Subcutaneous adipose tissue (tissue), 4 donors: ENCODE measurements around the gene GSDMA. TPM values are rescaled to one million over a fixed set of nuclear protein-coding genes. Genes with fewer than 3 reads are reported as not detected.

Experiments
- total RNA-seq, 4 donors: library from RNA; depleted of rRNA; stranded (reverse); fragments of >200 nt; gene quantifications; one replicate each; pipeline ENCODE4 v1.1.0, GENCODE V29; 2016
- TF ChIP-seq, protein P1 (sequence below): fragments of 450-650 bp; IDR thresholded peaks from one replicate; pipeline ENCODE4 v1.5.1; 2016; ENCODE audit warnings: low read depth, mild to moderate bottlenecking, control low read depth, antibody characterized with exemption, moderate library complexity

Gene GSDMA
- total RNA-seq, 4 donors from 2014 or later, result 1.3 to 9.0 (median 7.1) TPM; not detected in 1

DNA sequence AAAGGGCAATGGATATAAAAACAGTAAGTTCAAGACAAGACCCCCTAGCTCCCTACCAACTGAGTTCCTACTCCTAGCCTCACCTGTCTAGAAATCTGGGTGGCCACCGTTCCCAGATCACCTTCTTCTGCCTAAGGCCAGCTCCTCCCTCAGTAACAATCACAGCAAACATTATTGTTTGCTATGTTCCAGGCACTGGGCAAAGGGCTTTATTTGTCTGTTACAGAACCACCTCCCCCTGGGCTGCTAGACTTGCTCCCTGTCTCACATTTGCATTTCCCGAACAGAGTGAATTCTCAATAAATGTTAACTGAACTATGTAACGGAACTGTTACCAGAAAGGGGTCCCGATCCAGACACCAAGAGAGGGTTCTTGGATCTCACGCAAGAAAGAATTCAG, 28.5 kb upstream of the GSDMA start:
- TF ChIP-seq, protein P1, sequence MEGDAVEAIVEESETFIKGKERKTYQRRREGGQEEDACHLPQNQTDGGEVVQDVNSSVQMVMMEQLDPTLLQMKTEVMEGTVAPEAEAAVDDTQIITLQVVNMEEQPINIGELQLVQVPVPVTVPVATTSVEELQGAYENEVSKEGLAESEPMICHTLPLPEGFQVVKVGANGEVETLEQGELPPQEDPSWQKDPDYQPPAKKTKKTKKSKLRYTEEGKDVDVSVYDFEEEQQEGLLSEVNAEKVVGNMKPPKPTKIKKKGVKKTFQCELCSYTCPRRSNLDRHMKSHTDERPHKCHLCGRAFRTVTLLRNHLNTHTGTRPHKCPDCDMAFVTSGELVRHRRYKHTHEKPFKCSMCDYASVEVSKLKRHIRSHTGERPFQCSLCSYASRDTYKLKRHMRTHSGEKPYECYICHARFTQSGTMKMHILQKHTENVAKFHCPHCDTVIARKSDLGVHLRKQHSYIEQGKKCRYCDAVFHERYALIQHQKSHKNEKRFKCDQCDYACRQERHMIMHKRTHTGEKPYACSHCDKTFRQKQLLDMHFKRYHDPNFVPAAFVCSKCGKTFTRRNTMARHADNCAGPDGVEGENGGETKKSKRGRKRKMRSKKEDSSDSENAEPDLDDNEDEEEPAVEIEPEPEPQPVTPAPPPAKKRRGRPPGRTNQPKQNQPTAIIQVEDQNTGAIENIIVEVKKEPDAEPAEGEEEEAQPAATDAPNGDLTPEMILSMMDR, result no peak

DNA sequence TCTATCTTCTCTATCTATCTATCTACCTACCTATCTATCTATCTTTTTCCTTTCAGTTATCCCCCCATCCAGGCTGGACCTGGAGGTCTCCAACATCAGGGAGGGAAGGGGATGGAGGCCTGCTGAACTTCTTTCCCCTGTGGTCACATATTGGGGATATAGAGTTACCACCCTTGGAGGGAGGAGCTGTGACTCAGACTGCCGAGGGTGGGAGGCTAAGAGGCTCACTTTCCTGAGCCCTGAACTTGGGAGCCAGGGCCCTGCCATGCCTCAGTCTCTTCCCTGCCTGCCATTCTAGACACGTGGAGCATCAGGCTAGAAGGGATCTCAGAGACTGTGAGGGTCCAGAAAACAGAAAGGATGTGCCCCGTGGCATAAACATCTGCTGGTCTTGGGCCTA, 26.9 kb upstream of the GSDMA start:
- TF ChIP-seq, protein P1, result no peak

DNA sequence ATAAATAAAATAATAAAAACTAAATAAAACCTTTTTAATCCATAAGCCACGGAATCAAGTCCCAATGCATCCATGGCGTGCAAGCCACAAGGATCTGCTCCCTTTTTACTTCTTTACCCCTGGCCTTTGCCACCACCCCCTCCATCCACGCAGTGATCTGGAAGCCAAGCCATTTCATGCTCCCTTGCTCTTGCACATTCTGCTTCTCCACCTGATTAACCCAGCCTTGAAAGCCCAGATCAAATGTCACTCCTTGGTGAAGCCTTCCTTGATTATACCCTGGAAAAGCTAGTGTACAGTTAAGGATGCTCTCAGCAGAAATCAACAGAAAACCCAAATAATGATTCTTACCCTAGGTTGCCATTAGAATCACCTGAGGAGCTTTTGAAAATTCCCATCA, 25.4 kb upstream of the GSDMA start:
- TF ChIP-seq, protein P1, result no peak

DNA sequence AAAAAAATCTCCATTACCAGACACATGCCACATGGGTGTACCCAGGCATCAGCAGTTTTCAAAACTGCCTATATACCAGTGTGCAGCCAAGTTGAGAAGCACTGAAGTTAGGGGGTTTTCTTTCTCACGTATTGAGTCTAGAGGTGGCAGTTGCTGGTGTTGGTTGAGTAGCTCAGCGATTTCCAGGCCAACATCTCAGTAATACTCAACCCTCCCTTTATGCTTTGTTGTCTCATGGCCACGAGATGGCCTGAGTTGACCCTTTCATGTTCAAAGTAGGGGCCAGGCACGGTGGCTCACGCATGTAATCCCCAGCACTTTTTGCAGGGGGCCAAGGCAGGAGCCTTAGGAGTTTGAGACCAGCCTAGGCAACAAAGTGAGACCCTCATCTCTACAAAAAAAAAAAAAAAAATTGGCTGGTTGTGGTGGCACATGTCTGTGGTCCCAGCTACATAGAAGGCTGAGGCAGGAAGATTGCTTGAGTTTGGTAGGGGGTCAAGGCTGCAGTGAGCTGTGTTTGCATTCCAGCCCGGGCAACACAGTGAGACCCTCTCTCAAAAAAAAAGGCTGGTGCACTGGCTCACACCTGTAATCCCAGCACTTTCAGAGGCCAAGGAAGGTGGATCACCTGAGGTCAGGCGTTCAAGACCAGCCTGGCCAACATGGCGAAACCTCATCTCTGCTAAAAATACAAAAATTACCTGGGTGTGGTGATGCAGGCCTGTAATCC, 24.5 kb upstream of the GSDMA start:
- TF ChIP-seq, protein P1, result no peak

DNA sequence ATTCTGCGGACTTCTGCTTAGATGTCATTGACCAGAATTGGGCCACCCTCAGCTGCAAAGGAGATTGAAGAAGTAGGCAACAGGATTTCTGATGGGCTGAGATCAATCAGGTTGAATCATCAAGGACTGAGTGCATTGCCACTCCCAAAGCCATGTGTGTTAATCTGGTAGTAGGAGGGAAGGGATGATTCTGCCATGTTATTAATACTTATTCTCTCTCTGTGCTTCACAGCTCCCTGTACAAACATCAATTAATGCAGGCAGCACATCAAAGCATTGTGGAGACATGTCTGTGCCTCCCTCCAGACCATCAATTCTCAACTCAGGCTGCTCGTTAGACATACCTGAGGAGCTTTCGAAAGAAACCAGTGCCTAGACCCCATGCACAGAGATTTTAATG, 23.7 kb upstream of the GSDMA start:
- TF ChIP-seq, protein P1, result no peak

DNA sequence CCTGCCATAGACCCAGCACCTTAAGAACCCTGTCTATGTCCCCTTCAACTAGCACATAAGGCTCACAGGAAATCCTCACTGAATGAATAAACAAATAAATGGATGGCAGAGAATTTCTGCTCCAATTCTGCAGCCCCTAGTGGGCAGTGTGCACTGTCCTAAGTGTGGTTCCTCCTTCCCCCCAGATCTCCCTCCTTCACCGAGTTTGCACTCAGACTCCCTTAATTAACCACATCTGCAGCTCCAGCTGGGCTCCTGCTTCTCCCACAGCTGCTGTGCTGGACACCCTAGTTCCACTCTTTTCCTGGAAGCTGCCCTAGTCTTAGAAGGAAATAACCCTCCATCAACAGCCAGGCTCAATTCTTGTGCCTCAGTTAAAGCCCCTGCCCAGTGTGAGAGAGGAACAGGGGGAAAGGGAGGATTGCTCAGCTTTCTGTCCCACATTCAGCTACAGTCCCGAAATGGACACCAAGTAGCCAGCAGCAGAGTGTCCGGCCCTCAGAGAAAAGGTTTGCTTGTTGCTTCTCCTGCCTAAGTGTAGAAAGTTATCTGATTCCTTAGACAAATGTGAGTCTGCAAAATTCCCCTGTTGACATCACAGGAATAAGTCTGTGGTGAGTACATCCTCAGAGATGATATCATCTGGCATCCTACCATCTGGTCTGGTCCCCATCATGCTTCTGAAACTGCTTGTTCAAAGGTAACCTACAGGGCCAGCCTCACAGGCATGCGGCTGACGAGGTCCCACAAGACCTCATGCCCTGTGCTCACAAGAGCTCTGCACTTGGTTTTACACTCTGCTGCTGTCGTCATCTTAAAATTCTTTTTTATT, 23.0 kb upstream of the GSDMA start:
- TF ChIP-seq, protein P1, result no peak

DNA sequence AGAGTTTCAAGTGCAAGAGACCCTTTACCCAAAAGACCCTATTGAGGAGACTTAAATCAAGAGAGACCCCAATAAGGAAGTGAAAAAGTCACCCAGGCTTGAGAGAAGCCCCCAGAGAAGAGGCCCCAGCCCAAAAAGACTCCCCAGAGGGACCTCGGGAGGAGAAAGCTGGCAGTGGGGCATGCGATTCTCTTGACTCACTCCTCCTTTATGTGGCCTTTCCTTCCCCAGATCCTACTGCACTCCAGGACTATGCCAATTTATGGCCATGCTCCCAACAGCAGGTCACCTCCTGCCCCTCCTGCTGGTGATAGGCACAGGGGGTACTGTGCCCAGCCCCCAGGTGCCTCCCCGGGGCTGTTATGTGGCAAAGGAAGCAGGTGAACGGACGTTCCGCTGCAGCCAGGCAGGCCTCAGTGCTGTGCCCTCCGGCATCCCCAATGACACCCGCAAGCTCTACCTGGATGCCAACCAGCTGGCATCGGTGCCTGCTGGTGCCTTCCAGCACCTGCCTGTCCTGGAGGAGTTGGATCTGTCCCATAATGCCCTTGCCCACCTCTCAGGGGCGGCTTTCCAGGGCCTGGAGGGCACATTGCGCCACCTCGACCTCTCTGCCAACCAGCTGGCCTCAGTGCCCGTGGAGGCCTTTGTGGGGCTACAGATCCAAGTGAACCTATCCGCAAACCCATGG, 19.0 kb upstream of the GSDMA start:
- TF ChIP-seq, protein P1, result no peak
